Choroid plexus epithelial cell (primary cell): Measurements from ENCODE around the gene MUSK.

Source experiments
- DNase-seq: peaks from one replicate; pipeline ENCODE4 v3.0.0-alpha.2; 2010; ENCODE audit warnings: low read depth
- H3K4me3 ChIP-seq: 2 replicates; pipeline ENCODE4 v1.5.1; 2011; ENCODE audit warnings: low read depth, mild to moderate bottlenecking, control low read depth, low read length, moderate library complexity
- TF ChIP-seq, protein P1 (sequence below): conservative IDR thresholded peaks from 2 replicates; pipeline ENCODE4 v1.5.1; 2011; ENCODE audit warnings: low read depth, mild to moderate bottlenecking, control low read depth, inconsistent platforms, low read length, moderate library complexity

MUSK gene

DNA sequence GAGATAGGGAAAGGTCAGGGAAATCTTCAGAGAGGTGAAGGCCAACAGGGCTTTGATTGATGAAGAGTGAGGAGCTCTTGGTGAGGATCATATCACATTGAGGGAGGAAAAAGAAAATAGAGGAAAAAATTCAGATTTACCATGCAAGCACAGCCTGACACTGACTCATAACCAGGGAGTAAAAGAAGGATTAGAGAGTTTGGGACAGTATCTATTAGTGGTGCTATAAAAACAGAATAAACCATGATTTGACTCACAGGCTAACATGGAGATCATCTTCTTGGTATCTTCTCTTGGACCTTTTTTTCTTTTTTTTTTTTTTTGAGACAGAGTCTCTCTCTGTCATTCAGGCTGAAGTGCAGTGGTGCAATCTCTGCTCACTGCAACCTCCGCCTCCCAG, 44.4 kb downstream of the MUSK start:
- no peak for DNase-seq
- TF ChIP-seq, protein P1, sequence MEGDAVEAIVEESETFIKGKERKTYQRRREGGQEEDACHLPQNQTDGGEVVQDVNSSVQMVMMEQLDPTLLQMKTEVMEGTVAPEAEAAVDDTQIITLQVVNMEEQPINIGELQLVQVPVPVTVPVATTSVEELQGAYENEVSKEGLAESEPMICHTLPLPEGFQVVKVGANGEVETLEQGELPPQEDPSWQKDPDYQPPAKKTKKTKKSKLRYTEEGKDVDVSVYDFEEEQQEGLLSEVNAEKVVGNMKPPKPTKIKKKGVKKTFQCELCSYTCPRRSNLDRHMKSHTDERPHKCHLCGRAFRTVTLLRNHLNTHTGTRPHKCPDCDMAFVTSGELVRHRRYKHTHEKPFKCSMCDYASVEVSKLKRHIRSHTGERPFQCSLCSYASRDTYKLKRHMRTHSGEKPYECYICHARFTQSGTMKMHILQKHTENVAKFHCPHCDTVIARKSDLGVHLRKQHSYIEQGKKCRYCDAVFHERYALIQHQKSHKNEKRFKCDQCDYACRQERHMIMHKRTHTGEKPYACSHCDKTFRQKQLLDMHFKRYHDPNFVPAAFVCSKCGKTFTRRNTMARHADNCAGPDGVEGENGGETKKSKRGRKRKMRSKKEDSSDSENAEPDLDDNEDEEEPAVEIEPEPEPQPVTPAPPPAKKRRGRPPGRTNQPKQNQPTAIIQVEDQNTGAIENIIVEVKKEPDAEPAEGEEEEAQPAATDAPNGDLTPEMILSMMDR, result no peak
- H3K4me3 ChIP-seq, result no peak overlapping the region

DNA sequence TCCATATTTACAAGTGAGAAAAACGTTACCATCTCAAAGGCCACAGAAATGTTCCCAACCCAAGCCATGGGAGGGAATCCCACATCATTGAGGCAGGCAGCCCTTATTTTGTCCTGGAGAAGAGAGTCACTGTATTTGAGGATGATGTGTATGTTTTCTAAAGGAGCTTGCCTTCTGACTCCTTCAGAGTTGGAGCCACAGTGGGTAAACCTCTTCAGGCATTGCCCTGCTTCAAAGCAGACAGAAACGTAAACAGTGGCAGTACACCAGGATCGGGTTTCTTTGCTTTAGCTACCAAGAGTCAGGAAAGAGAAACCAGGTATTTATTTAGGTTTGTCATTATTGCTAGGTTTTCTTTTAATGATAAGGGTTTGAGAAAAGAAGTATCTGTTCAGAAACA, 45.7 kb downstream of the MUSK start:
- DNase-seq, result peak; percentile 46
- no peak overlapping the region for H3K4me3 ChIP-seq
- TF ChIP-seq, protein P1, result no peak

DNA sequence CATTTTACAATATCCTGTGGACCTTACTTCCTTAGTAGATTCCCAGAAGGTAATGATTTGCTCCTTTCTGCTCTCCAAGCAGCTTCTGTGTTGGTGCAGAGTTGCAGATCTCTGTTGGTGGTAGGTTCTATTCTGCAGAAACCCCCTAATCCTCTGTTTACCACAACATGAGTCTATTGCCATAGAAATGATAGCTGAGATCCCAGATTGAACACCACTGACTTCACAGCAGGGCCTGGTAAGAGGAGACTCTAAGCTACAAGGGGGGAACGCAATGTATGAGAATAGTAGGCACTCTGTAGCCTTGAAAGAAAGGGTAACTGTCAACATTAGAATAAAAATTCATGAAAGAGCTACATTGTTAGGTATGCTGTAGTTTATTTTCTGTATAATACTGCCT, 59.5 kb downstream of the MUSK start:
- TF ChIP-seq, protein P1, result no peak
- DNase-seq, result peak; percentile 49
- H3K4me3 ChIP-seq, result no peak overlapping the region

DNA sequence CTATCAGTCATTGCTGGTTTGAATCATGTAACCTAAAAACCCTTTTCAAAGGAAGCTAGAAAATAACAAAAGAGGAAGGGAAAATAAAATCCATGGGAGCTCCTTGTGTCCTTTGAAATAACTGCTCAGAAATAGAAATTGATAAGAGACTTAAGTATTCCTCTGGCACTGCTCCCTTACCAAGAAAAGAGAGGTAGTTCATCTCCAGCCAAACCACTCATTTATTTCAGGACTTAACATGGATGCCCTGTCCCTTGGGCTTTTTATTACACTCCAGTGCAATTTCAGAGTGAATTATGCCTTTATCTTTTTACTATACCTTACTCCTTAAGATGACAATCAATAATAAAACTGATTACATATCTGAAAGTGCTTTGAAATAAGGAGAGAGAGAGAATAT, 61.0 kb downstream of the MUSK start:
- no peak for DNase-seq
- TF ChIP-seq, protein P1, result no peak
- H3K4me3 ChIP-seq, result no peak overlapping the region

DNA sequence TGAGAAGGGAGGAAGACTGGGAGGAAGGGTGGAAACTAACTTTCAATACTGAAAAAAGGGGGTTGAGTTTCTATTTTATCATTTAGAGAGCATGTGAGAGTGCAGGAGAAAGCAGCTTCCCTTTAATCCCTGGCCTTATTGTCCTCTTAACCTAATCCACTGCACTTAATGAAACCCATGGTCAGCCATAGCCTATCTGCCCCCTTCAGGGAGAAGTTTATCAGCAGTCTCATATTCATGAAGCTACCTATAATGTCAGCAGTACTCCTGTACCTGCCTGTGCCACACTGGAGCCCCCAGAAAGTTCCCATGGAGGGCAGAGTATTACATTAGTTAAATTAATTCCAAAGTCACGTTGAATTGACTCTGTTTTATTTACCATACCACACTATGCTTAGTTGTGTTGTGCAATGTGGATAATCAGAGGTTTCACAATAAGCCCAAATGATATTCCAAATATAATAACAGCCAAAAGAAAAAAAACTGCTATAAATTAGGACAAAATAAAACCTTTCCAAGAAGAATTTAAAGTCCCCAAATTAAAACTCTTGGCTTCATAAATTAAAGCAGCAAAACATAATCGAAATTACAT, 62.9 kb downstream of the MUSK start:
- TF ChIP-seq, protein P1, result peak; percentile 5
- no peak overlapping the region for H3K4me3 ChIP-seq
- no peak for DNase-seq

DNA sequence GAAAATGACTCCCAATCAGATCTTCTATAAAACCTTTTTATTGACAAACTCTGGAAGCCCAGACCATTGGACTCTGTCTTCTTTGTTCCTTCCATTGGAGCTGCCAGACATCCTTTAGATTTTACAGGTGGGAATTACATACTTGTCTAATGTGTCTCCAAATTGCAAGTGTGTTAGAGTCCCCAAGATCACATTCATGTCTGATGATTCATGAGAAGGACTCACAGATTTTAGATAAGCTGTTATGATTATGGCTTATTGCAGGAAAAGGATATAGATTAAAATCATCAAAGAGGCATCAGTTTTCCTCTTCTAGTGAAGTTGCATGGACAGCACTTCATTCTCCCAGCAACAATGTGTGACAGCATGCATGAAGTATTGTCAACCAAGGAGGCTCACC, 70.4 kb downstream of the MUSK start:
- TF ChIP-seq, protein P1, result no peak
- no peak for DNase-seq
- no peak overlapping the region for H3K4me3 ChIP-seq

DNA sequence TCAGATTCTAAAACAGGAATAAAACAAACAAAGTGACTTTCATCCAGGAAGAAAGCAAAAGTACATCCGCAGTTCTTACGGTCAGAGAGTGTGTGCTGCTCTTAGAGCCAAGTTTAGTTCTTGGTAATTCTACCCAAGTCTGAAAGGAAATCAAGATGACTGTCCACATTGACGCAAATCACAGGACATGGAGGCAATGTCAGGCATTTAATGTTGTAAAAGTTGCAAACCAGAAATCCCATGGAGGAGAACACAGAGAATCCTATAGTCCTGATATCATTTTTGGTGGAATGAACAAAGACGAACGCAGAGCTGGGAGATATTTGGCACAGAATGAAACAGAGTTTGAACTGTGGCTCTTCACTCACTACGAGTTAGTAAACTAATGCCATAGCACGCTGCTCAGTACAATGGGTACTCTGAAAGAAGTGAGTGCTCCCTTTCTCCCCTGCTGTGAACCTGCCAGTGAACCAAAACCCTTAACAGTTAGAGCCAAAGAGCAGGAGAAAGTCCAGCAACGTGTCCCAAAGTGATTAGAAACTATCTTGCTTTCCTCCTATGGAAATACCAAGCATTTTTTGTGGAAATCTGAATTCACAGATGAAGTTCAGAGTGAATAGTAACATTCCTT, 74.3 kb downstream of the MUSK start:
- TF ChIP-seq, protein P1, result no peak
- H3K4me3 ChIP-seq, result peak overlapping the region; percentile 11
- peak; percentile 94 for DNase-seq
